NCI-H1436 treated with DMSO at 0.1 percent for 48 hours (cell line): ENCODE data around the gene PTBP1.

Source experiments
- DNase-seq: peaks from one replicate; lab custom pipeline; 2025; lab: John Stamatoyannopoulos, UW

Gene PTBP1

GRCh38 chr19:772730-773436, 24.4 kb upstream of the PTBP1 start:
- DNase-seq = no peak

DNA sequence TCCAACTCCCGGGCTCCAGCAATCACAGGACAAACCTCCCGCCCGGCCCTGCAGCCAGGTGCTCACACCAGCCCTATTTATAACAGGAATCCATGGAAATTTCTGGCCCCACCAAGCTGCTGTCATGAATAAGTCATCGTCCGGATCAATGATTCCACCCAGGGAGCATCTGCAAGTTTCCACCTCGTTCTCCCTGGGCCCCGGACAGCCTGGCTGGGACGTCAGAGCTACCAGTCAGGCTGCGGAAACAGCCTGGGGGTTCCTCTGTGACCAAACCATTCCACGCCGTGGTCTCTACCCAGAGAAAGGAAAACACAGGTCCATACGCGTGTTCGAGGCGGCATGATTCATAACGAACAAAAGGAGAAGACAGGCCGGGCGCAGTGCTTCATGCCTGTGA, 20.7 kb upstream of the PTBP1 start:
- no peak for DNase-seq

GRCh38 chr19:778910-779653, 18.2 kb upstream of the PTBP1 start:
- DNase-seq = no peak

DNA sequence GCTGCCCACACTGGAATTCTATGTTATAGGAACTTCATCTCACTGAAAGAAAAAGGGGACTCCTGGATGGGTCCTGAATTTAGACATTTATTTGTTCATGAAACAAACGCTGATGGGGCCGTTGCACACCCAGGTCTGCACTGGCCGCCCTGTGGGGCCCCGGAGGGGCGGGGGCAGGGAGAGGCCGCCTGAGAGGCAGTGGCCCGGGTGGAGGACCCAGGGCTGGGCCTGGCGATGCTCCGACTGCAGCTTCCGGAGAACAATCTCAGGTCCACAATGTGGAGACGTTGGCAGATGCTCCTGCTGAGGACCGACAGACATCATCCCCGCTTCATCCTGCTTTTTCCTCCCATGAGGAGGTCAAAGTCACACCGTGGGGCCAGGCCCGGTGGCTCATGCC, 16.3 kb upstream of the PTBP1 start:
- no peak for DNase-seq

GRCh38 chr19:781800-782184, 15.5 kb upstream of the PTBP1 start:
- DNase-seq = no peak

GRCh38 chr19:782185-782877, 14.9 kb upstream of the PTBP1 start:
- no peak for DNase-seq

DNA sequence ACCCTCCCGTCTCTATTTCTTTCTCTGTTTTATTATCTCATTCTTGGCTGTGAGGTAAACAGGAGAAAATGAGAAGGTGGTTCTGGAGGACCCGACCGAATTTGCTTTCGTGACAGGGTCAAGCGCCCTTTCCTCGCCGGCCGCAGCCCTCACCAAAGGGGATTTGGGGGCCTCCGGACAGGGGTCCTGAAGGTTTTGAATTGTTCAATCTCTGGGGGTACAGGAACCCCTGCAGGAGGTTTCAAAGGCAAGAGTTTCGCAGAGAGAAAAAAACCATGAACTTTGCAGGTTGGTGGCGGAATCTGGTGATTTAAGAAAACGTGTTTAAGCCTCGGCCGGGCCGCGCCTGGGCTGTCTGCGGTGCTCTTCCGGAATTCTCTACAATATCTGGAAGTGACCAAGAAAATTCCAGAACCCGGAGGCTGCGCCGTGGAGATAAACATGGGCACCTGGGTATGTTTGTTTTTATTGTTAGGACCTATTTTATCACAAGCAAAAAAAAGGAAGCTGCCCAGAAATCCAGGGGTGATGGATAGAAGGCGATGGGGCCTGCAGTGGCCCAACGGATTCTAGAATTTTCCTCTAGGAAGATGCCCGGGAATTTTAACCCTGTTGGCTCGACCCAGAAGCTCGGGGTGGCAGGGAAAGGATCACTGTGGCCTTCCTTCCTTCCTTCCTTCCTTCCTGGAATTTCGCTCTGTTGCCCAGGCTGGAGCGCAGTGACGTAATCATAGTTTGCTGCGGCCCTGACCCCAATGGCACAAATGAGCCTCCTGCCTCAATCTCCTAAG, 14.2 kb upstream of the PTBP1 start:
- DNase-seq = no peak

GRCh38 chr19:784541-784940, 12.7 kb upstream of the PTBP1 start:
- no peak for DNase-seq

DNA sequence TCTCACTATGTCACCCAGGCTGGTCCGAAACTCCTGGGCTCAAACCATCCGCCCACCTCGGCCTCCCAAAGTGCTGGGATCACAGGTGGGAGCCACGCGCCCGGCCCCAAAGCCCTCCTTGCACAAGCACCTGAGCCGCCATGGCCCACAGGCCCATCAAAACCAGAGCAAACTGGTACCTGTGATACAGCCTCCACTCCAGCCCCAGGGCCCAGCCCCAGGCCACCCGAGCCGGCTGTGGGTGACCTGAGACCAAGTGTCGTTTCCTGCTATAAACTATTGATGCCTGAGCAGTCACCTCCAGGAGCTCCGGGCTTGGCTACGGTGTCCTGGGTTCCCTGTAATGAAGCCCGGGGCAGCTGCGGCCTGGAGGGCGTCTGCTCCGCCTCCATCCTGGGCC, 9.7 kb upstream of the PTBP1 start:
- no peak for DNase-seq

DNA sequence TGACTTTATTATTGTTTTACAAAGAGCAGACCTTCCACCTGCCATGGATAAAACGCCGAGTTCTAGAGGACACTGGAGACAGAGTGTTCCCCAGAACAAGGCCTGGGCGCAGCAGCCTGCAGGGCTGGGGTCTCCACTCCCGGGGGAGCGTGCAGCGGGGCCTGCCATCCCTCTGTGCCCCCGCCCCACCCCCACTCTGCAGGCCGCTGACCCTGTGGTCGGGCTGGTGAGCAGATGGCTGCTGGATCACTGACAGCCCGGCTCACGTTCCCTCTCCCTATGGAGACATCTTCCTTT, 8.6 kb upstream of the PTBP1 start:
- DNase-seq = no peak

GRCh38 chr19:788983-789700, 8.1 kb upstream of the PTBP1 start:
- DNase-seq = no peak

DNA sequence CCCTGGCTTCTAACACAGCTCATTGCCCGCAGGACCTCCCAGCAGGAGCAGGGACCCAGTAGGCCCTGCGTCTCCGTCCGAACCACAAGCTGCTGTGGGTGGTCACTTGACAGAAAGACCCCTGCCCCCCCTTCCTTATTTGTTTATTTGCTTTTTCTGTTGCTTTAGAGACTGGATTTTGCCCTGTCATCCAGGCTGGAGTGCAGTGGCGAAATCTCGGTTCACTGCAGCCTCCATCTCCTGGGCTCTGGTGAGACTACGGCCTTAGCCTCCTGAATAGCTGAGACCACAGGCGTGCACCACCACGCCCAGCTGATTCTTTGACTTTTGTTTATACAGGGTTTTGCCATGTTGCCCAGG, 7.6 kb upstream of the PTBP1 start:
- DNase-seq = no peak

- no peak for DNase-seq
These were observed 6.2 kb upstream of the PTBP1 start for GRCh38 chr19:791007-791566.

GRCh38 chr19:791567-792305, 5.5 kb upstream of the PTBP1 start:
- no peak for DNase-seq

DNA sequence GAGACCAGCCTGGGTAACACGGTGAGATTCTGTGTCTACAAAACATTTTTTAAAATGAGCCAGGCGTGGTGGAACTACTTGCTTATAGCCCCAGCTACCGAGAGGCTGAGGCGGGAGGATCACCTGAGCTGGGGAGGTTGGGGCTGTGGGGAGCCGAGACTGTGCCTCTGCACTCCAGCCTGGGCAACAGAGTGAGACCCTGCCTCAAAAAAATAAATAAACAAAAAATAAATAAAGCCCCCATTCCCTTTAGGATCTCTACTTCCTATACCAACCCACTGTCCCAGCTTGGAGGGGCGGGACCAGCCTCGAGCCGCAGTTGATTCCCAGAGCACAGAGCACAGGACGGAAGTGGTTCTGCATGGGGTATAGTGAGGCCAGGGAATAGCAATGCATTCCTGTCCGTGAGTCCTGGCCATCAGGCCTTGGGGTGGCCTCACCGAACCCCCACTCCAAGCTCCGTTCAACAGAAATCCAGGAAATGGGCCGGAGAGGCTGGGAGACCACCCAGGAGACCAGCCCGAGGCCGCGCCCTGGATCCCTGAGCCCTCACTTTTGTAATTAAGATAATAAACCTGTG, 4.9 kb upstream of the PTBP1 start:
- no peak for DNase-seq

DNA sequence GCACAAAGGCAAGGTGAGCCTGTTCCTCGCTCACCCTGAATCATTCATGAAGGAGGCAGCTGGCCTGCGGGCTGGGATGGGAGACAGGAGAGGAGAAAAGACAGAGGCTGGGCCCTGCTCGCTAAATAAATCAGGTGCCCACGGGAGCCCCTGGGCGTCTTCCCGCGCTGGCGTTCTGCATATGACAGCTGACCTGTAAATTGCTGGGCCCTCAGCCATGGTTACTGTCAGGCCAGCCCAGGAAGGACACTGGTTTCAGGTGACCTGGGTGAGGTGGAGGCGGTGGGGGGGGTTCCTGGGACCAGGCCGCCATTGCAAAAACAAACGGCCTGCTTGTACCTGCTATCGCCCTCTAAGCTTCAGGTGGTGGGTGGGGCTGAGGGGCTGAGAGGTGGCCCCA, 3.4 kb upstream of the PTBP1 start:
- DNase-seq = no peak

GRCh38 chr19:795073-795611, 2.1 kb upstream of the PTBP1 start:
- DNase-seq = no peak

DNA sequence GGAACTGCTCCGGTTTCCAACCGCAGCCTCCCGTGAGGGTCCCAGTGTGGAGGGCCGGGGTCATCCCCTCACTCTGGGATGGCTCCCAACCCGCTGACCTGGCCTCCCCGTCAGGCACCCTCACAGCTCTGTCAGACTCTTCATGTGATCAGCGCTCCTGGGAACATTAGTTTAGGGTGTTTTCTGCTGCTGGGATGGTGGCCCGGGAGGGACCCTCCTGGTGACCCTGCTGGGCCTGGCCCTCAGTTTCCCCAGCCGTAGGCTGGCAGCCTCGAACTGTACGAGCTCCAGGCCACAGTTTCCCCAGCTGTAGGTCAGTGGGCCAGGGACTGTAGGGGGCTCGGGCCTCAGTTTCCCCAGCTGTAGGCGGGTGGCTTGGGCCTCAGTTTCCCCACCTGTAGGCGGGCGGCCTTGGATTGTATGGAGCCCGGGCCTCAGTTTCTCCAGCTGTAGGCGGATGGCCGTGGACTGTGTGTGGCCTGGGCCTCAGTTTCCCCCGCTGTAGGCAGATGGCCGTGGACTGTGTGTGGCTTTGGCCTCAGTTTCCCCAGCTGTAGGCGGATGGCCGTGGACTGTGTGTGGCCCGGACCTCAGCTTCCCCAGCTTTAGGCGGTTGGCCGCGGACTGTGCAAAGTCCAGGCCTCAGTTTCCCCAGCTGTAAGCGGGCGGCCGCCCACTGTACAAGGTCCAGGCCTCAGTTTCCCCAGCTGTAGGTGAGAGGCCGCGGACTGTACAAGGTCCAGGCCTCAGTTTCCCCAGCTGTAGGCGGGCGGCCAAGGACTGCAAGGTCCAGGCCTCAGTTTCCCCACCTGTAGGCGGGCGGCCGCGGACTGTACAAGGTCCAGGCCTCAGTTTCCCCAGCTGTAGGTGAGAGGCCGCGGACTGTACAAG, 1.3 kb upstream of the PTBP1 start:
- no peak for DNase-seq
